Activated CD4-positive, alpha-beta T cell treated with anti-CD3 and anti-CD28 coated beads for 36 hours (primary cell): ENCODE data around the gene TMPRSS11D. TPM values are rescaled to one million over a fixed set of nuclear protein-coding genes. Genes with fewer than 3 reads are reported as not detected.

Experiments used
- total RNA-seq, 2 experiments: library from RNA; stranded (reverse); gene quantifications; one replicate each; pipeline ENCODE4 v1.2.3, GENCODE V29; 2021

The TMPRSS11D gene
- total RNA-seq, 2 experiments from 2014 or later, result not detected

Other genes starting within 250 kb of the TMPRSS11D start
- 10 to 100 TPM; 88.3 to 97.3 TPM for gene UBA6, start 182.8 kb downstream of the TMPRSS11D start, total RNA-seq
- gene GNRHR, start 129.6 kb downstream of the TMPRSS11D start, total RNA-seq, result not detected
- not detected for gene TMPRSS11A, start 79.5 kb upstream of the TMPRSS11D start, total RNA-seq
- gene TMPRSS11F, start 245.9 kb upstream of the TMPRSS11D start, total RNA-seq, result not detected